ENCODE data around the gene CALB2.

DNA sequence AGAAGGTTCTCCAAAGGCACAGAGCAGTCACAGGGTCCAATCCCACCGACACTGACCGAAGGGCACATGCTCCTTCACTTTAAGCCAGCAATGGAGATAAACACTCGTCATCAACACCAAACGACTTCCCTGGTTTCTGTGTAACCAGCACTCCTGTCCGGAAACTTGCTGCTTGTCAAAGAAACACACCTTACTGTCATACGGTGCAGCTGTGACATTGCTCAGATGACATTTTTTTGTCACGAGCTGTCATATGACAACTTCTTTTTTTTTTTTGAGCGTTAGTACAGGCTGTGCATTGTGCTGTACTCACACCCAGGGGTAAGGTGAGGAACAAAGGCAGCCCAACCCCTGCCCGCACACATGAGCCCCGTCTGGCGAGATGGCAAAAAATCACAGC lies 44.2 kb downstream of the CALB2 start:
- TF ChIP-seq, protein P1, sequence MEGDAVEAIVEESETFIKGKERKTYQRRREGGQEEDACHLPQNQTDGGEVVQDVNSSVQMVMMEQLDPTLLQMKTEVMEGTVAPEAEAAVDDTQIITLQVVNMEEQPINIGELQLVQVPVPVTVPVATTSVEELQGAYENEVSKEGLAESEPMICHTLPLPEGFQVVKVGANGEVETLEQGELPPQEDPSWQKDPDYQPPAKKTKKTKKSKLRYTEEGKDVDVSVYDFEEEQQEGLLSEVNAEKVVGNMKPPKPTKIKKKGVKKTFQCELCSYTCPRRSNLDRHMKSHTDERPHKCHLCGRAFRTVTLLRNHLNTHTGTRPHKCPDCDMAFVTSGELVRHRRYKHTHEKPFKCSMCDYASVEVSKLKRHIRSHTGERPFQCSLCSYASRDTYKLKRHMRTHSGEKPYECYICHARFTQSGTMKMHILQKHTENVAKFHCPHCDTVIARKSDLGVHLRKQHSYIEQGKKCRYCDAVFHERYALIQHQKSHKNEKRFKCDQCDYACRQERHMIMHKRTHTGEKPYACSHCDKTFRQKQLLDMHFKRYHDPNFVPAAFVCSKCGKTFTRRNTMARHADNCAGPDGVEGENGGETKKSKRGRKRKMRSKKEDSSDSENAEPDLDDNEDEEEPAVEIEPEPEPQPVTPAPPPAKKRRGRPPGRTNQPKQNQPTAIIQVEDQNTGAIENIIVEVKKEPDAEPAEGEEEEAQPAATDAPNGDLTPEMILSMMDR (optimal IDR thresholded peaks at IDR 0.05 in 1 of 3, IDR thresholded peaks at IDR 0.05 in 1 of 3, conservative IDR thresholded peaks at IDR 0.05 in 1 of 3; ENCODE audit: extremely low read depth in 1 of 3, insufficient read depth in 2 of 3, low read length in 3 of 3), result no peak
- no peak for TF ChIP-seq EZH2 (IDR thresholded peaks at IDR 0.05; ENCODE audit: low read length)
